GM21619 (cell line): ENCODE results near the gene GPSM3.
A peak's percentile ranks its signal among the peaks of the same experiment; 100 is the strongest.
"Not testable (repeated sequence)": the region's sequence is repeated elsewhere in the genome, so short reads cannot be mapped to it uniquely, and the experiment has no call there.

Experiments
- ATAC-seq: cut with Tn5 transposase; IDR thresholded peaks from one replicate; pipeline ENCODE4 v1.9.1; 2021; ENCODE audit not compliant: unreplicated experiment

GPSM3 gene

GRCh38 chr6:32188381-32189068, 3.9 kb downstream of the GPSM3 start:
- no peak for ATAC-seq

GRCh38 chr6:32187725-32188380, 4.6 kb downstream of the GPSM3 start:
- not testable (repeated sequence) for ATAC-seq

GRCh38 chr6:32187009-32187709, 5.3 kb downstream of the GPSM3 start:
- ATAC-seq, result no peak

GRCh38 chr6:32186151-32186840, 6.1 kb downstream of the GPSM3 start:
- not testable (repeated sequence) for ATAC-seq

GRCh38 chr6:32185681-32186131, 6.7 kb downstream of the GPSM3 start:
- ATAC-seq, result not testable (repeated sequence)

GRCh38 chr6:32184084-32184640, 8.3 kb downstream of the GPSM3 start, which contains the start of gene AGER:
Gene AGER, minus strand, starts transcription at chr6:32184253. Its CDS starts 31 bp downstream, at chr6:32184222.
- no peak for ATAC-seq

GRCh38 chr6:32183483-32184083, 8.9 kb downstream of the GPSM3 start:
- no peak for ATAC-seq

GRCh38 chr6:32183030-32183429, 9.4 kb downstream of the GPSM3 start:
- ATAC-seq, result no peak

- no peak for ATAC-seq
These were observed 9.9 kb downstream of the GPSM3 start for GRCh38 chr6:32182555-32182981.

- no peak for ATAC-seq
These were observed 10.4 kb downstream of the GPSM3 start for GRCh38 chr6:32181915-32182529.

- ATAC-seq, result no peak
These were observed 11.2 kb downstream of the GPSM3 start for GRCh38 chr6:32181148-32181702.

GRCh38 chr6:32179766-32180405, 12.6 kb downstream of the GPSM3 start:
- no peak for ATAC-seq

- ATAC-seq, result no peak
These were observed 13.6 kb downstream of the GPSM3 start for GRCh38 chr6:32178547-32179440.

- peak; percentile 78 for ATAC-seq
These were observed 14.5 kb downstream of the GPSM3 start, which contains the start of gene RNF5 for GRCh38 chr6:32177788-32178546. Gene RNF5, plus strand, starts transcription at chr6:32178405. Its CDS starts 107 bp downstream, at chr6:32178512.

GRCh38 chr6:32177183-32177787, 15.2 kb downstream of the GPSM3 start:
- ATAC-seq, result no peak

GRCh38 chr6:32176476-32177182, 15.8 kb downstream of the GPSM3 start:
- no peak for ATAC-seq
